ENCODE data around the gene TAPBP. TPM values are rescaled to one million over a fixed set of nuclear protein-coding genes. Genes with fewer than 3 reads are reported as not detected.

TAPBP gene
- total and polyA plus RNA-seq, 9 of the 15 experiments (the other 6 are each of a cell fraction or from before 2014, with no cell fraction given), result 5.6 to 74.0 (median 22.3) TPM

DNA sequence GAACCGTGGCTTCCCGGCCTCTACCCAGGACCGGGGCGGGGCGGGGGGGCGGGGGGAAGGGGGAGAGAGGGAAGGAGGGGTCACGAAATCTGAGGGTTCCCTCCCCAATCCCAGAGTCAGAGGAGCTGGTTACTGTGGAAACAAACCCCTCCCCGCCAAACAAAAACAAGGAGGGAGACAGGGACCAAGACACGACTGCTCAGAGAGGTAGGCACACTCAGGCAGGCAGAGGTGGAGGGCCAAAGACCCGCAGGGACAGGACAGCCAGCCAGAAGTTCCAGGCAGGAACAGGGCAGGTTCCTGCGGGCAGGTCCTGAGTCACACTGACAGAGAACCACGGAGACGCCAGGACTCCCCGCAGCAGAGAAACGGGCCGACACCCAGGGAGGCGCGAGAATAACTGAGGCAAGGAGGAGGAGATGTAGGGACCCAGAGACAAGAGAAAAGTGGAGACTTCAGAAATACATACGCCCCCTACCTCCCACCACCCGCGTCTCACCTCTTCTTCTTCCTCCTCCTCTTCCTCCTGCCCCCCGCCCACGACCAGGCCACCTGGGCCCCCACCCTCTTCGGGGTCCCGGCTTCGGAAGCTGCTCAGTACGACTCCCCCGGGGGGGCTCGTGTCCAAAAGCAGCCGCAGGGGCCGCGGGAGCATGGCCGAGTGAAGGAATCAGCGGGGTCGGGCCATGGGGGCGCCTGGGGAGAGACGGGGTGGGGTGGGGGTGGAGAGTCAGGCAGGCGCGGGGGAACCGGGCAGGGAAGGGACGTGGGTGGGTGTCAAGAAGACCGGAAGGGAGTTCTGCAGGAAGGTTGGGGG lies 15.7 kb downstream of the TAPBP start (continued):
- TF ChIP-seq, protein P1, sequence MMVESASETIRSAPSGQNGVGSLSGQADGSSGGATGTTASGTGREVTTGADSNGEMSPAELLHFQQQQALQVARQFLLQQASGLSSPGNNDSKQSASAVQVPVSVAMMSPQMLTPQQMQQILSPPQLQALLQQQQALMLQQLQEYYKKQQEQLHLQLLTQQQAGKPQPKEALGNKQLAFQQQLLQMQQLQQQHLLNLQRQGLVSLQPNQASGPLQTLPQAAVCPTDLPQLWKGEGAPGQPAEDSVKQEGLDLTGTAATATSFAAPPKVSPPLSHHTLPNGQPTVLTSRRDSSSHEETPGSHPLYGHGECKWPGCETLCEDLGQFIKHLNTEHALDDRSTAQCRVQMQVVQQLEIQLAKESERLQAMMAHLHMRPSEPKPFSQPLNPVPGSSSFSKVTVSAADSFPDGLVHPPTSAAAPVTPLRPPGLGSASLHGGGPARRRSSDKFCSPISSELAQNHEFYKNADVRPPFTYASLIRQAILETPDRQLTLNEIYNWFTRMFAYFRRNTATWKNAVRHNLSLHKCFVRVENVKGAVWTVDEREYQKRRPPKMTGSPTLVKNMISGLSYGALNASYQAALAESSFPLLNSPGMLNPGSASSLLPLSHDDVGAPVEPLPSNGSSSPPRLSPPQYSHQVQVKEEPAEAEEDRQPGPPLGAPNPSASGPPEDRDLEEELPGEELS (CRISPR knock-in tag; IDR thresholded peaks at IDR 0.05; ENCODE audit: borderline replicate concordance), result no peak
- TF ChIP-seq ETS2 (tag; IDR thresholded peaks at IDR 0.05; ENCODE audit: borderline replicate concordance, poor library complexity, severe bottlenecking) (no peak), BHLHE40 (IDR thresholded peaks at IDR 0.05; ENCODE audit: low read length) (no peak), NR4A1 (CRISPR knock-in tag; IDR thresholded peaks at IDR 0.05) (0 out of 2 replicates have a peak, but pooled peaks have one; percentile 17), NR4A1 (tag; IDR thresholded peaks at IDR 0.05) (no peak), NFIX (CRISPR knock-in tag; IDR thresholded peaks at IDR 0.05; ENCODE audit: low read depth) (no peak), POLR3A (IDR thresholded peaks at IDR 0.05; ENCODE audit: borderline replicate concordance, extremely low read depth, insufficient read depth, insufficient read length) (no peak), SNIP1 (IDR thresholded peaks at IDR 0.05; ENCODE audit: low read depth) (no peak), CREM (IDR thresholded peaks at IDR 0.05; ENCODE audit: low read depth) (peak; percentile 42; the same call in 1 of the 2 replicates), ZEB2 (IDR thresholded peaks at IDR 0.05) (peak; percentile 41; the same call in 1 of the 2 replicates), NCOA1 (IDR thresholded peaks at IDR 0.05; ENCODE audit: low read depth) (no peak), PPARD (CRISPR knock-in tag; IDR thresholded peaks at IDR 0.05) (no peak), BMI1 (IDR thresholded peaks at IDR 0.05; ENCODE audit: low read length) (no peak), STAT5B (CRISPR knock-in tag; IDR thresholded peaks at IDR 0.05) (no peak)
- TF ChIP-seq, protein P2, sequence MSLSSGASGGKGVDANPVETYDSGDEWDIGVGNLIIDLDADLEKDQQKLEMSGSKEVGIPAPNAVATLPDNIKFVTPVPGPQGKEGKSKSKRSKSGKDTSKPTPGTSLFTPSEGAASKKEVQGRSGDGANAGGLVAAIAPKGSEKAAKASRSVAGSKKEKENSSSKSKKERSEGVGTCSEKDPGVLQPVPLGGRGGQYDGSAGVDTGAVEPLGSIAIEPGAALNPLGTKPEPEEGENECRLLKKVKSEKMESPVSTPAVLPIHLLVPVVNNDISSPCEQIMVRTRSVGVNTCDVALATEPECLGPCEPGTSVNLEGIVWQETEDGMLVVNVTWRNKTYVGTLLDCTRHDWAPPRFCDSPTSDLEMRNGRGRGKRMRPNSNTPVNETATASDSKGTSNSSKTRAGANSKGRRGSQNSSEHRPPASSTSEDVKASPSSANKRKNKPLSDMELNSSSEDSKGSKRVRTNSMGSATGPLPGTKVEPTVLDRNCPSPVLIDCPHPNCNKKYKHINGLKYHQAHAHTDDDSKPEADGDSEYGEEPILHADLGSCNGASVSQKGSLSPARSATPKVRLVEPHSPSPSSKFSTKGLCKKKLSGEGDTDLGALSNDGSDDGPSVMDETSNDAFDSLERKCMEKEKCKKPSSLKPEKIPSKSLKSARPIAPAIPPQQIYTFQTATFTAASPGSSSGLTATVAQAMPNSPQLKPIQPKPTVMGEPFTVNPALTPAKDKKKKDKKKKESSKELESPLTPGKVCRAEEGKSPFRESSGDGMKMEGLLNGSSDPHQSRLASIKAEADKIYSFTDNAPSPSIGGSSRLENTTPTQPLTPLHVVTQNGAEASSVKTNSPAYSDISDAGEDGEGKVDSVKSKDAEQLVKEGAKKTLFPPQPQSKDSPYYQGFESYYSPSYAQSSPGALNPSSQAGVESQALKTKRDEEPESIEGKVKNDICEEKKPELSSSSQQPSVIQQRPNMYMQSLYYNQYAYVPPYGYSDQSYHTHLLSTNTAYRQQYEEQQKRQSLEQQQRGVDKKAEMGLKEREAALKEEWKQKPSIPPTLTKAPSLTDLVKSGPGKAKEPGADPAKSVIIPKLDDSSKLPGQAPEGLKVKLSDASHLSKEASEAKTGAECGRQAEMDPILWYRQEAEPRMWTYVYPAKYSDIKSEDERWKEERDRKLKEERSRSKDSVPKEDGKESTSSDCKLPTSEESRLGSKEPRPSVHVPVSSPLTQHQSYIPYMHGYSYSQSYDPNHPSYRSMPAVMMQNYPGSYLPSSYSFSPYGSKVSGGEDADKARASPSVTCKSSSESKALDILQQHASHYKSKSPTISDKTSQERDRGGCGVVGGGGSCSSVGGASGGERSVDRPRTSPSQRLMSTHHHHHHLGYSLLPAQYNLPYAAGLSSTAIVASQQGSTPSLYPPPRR (CRISPR knock-in tag; IDR thresholded peaks at IDR 0.05; ENCODE audit: borderline replicate concordance), result peak; percentile 46; the same call in 1 of the 2 replicates
- TF ChIP-seq, protein P3, sequence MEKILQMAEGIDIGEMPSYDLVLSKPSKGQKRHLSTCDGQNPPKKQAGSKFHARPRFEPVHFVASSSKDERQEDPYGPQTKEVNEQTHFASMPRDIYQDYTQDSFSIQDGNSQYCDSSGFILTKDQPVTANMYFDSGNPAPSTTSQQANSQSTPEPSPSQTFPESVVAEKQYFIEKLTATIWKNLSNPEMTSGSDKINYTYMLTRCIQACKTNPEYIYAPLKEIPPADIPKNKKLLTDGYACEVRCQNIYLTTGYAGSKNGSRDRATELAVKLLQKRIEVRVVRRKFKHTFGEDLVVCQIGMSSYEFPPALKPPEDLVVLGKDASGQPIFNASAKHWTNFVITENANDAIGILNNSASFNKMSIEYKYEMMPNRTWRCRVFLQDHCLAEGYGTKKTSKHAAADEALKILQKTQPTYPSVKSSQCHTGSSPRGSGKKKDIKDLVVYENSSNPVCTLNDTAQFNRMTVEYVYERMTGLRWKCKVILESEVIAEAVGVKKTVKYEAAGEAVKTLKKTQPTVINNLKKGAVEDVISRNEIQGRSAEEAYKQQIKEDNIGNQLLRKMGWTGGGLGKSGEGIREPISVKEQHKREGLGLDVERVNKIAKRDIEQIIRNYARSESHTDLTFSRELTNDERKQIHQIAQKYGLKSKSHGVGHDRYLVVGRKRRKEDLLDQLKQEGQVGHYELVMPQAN (IDR thresholded peaks at IDR 0.05; ENCODE audit: borderline replicate concordance), result peak; percentile 92

All from K562 (cell line).